ENCODE results near the gene AMBRA1. TPM values are rescaled to one million over a fixed set of nuclear protein-coding genes. Genes with fewer than 3 reads are reported as not detected.
"Not testable (repeated sequence)": the region's sequence is repeated elsewhere in the genome, so short reads cannot be mapped to it uniquely, and the experiment has no call there.

The AMBRA1 gene
- total RNA-seq, 3 donors from 2014 or later: 32.5 to 38.9 (median 34.1) TPM

DNA sequence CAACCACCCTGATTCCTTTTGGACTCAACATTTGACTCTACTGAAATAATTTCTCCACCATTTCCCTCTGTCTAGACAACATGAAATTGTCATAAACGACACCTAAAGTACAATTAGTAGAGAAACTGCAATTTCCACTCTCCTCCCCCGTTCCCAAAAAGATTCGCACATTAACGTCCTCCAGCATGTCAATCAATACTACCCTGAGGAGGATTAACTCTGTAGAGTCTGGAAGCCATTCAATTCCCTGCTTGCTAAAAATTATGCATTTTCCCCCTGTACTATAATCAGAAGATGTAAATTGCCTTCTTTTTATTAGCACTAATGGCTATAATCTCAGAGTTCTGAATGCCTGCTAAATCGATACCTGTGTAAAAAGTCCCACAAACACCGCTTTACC is 70.5 kb downstream of the AMBRA1 start:
- H3K27ac ChIP-seq: no peak overlapping the region
- TF ChIP-seq POLR2AphosphoS5 (IDR thresholded peaks at IDR 0.05): no peak
- TF ChIP-seq POLR2A (IDR thresholded peaks at IDR 0.05): no peak
- TF ChIP-seq, protein P1, sequence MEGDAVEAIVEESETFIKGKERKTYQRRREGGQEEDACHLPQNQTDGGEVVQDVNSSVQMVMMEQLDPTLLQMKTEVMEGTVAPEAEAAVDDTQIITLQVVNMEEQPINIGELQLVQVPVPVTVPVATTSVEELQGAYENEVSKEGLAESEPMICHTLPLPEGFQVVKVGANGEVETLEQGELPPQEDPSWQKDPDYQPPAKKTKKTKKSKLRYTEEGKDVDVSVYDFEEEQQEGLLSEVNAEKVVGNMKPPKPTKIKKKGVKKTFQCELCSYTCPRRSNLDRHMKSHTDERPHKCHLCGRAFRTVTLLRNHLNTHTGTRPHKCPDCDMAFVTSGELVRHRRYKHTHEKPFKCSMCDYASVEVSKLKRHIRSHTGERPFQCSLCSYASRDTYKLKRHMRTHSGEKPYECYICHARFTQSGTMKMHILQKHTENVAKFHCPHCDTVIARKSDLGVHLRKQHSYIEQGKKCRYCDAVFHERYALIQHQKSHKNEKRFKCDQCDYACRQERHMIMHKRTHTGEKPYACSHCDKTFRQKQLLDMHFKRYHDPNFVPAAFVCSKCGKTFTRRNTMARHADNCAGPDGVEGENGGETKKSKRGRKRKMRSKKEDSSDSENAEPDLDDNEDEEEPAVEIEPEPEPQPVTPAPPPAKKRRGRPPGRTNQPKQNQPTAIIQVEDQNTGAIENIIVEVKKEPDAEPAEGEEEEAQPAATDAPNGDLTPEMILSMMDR (IDR thresholded peaks at IDR 0.05): no peak
- H3K4me3 ChIP-seq: no peak overlapping the region
- H3K36me3 ChIP-seq: no peaks in the 10 kb centered on the region
- intact Hi-C loops (cut with DNase I; ENCODE audit: low total_unique reads): no loop called here
- no peaks in the 10 kb centered on the region for H3K9me3 ChIP-seq
- H3K27me3 ChIP-seq: no peaks in the 10 kb centered on the region
- peaks cover 0 to 9% of the 10 kb centered on the region in 2 donors for H3K4me1 ChIP-seq
- DNase-seq (ENCODE audit: low spot score in 2 of 2): no peak

DNA sequence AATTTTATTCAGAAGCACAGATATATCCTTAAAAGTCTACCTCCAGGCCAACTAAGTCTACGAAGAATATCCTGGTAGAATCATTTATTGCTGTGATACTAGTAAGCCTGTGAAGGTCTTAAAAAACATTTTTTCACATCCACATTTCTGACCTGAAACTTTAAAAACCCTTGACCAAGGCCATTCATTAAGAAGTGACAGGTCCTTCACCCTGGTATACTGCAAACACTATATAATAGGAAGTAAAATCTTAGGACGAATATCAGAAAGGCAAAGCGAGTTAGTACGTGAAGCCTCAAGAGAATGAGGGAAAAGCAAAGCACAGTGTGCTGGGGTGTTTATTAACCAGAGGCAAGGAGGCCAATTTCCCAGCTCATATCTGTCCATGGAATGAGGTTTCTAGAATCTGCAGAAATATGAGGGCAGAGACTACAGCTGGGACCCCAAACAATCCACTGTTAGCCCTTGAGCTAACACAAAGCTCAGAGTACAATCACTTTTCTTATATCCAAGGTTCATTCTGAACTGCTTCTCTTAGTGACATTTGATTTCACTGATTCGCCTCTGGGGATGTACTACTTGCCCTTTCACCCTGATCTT is 71.0 kb downstream of the AMBRA1 start:
- H3K27me3 ChIP-seq: no peaks in the 10 kb centered on the region
- no peak overlapping the region for H3K27ac ChIP-seq
- H3K4me1 ChIP-seq: peaks cover 0 to 9% of the 10 kb centered on the region in 2 donors
- no peak for DNase-seq (ENCODE audit: low spot score in 2 of 2)
- TF ChIP-seq, protein P1 (IDR thresholded peaks at IDR 0.05): no peak
- no peak for TF ChIP-seq POLR2AphosphoS5 (IDR thresholded peaks at IDR 0.05)
- no peak for TF ChIP-seq POLR2A (IDR thresholded peaks at IDR 0.05)
- intact Hi-C loops (cut with DNase I; ENCODE audit: low total_unique reads): no loop called here
- no peaks in the 10 kb centered on the region for H3K9me3 ChIP-seq
- H3K4me3 ChIP-seq: no peak overlapping the region
- no peaks in the 10 kb centered on the region for H3K36me3 ChIP-seq

DNA sequence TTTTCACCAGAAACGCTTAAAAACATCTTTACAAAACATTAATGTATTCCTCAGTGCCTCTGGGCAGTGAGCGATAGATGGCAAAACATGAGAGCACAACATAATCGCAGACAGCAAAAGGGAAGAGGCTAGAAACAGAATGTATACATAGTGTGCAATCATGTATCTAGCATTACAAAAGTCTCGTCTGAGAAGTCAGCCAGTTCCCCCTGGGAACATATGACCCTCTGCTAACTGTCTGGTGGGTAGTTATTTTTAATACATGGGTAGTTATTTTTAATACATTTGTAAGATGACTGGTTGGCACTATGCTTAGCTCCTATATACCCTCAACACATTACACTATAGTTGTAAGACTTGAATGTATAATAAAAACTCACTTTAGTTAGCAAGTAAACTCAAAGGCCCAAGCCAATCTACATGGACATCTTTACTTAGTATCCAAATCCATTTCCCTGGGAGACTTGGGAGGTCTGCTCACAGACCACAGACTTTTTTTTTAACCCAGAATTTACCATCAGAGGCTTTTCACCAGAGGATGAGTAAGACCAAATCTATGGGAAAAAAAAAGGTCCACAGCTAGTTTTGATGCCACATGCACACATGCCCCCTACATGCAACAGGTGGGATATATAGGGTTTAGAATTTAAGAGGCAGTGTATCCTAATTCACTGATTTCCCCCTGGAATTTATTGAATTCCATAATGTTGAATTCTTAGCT is 71.7 kb downstream of the AMBRA1 start:
- no peaks in the 10 kb centered on the region for H3K9me3 ChIP-seq
- H3K4me3 ChIP-seq: no peak overlapping the region
- H3K27ac ChIP-seq: no peak overlapping the region
- intact Hi-C loops (cut with DNase I; ENCODE audit: low total_unique reads): no loop called here
- no peaks in the 10 kb centered on the region for H3K27me3 ChIP-seq
- TF ChIP-seq, protein P1 (IDR thresholded peaks at IDR 0.05): no peak
- TF ChIP-seq POLR2A (IDR thresholded peaks at IDR 0.05): no peak
- no peak for TF ChIP-seq POLR2AphosphoS5 (IDR thresholded peaks at IDR 0.05)
- H3K36me3 ChIP-seq: no peaks in the 10 kb centered on the region
- no peak for DNase-seq (ENCODE audit: low spot score in 2 of 2)
- H3K4me1 ChIP-seq: peaks cover 0 to 9% of the 10 kb centered on the region in 2 donors

DNA sequence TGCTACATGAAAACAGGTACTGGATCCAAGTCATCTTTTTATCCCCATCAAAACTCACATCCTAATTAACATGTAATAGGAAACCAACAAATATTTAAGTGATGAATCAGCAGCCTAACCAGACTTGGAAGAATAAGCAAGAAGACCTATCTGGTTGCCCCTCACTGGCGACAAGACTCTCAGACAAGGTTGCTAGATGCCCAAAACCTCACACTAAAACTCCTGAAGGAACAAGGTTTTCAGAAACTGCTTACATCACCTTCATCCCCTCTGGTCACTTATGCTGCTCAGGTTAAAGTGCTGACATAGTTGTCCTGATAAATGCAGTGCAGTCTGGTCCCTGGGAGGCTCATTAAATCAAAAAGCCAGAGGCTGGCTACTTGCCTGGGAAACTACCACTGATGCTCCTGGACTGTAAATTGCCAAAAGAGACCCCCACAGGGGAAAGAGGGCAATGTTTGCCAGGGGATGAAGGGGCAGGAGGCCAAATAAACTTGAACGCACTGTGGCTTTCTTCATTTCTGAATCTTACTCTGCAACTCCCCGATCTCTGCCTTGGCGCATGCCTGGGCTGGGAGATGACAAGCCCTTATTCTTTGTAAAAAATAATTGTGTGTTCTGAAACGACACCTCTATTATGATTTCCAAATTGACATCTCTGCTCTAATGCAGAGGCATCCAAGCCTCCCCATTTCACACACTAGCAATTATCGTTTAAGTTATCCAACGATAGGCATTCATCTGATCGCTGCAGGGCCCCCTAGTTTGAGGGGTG is 72.7 kb downstream of the AMBRA1 start:
- Histone ChIP-seq H3K4me3 (no peak overlapping the region), H3K9me3 (no peaks in the 10 kb centered on the region), H3K27ac (peak overlapping the region; percentile 3 to 55), H3K4me1 (peaks cover 0 to 9% of the 10 kb centered on the region in 2 donors), H3K36me3 (no peaks in the 10 kb centered on the region), H3K27me3 (no peaks in the 10 kb centered on the region)
- no peak for DNase-seq (ENCODE audit: low spot score in 2 of 2)
- no peak for TF ChIP-seq POLR2AphosphoS5 (IDR thresholded peaks at IDR 0.05)
- TF ChIP-seq, protein P1 (IDR thresholded peaks at IDR 0.05): no peak
- TF ChIP-seq POLR2A (IDR thresholded peaks at IDR 0.05): no peak
- intact Hi-C loops (cut with DNase I; ENCODE audit: low total_unique reads): no loop called here

DNA sequence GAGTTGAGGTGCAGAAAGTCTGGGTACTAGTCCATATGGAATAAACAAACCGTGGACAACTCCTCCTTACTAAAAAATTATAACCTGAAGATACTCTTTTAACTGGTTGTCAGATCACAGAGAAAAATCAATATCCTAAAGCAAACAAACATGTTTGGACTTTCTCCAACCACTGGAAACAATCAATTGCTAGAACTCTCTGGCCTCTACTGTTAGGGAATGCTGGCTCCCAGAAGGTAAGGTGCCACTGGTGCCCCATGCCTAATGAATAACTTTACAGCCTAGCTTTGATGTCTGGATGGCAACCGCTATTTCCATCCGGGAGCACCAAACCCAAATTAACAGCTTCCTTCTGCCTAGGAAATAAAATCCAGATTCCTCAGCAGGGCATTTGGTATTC is 74.5 kb downstream of the AMBRA1 start:
- peaks cover 0 to 9% of the 10 kb centered on the region in 2 donors for H3K4me1 ChIP-seq
- H3K4me3 ChIP-seq: no peak overlapping the region
- intact Hi-C loops (cut with DNase I; ENCODE audit: low total_unique reads): no loop called here

DNA sequence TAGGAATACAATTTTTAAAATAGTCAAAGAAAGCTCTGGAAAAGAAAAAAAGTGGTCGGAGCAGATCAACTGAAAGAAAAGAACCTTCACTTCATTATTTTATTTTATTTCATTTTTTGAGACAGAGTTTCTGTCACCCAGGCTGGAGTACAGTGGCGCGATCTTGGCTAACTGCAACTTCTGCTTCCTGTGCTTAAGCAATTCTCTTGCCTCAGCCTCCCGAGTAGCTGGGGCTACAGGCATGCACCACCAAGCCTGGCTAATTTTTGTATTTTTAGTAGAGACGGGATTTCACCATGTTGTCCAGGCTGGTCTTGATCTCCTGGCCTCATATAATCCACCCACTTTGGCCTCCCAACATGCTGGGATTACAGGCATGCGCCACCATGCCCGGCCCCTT is 74.9 kb downstream of the AMBRA1 start:
- H3K4me1 ChIP-seq; H3K27ac ChIP-seq; H3K9me3 ChIP-seq; H3K36me3 ChIP-seq; H3K4me3 ChIP-seq; intact Hi-C loops (cut with DNase I; ENCODE audit: low total_unique reads); DNase-seq (ENCODE audit: low spot score in 2 of 2); H3K27me3 ChIP-seq: not testable (repeated sequence)

More for the DNA sequence above, 74.5 kb downstream of the AMBRA1 start:
- no peak for DNase-seq (ENCODE audit: low spot score in 2 of 2)
- H3K36me3 ChIP-seq: no peaks in the 10 kb centered on the region
- no peak overlapping the region for H3K27ac ChIP-seq
- TF ChIP-seq, protein P1 (IDR thresholded peaks at IDR 0.05): no peak
- TF ChIP-seq POLR2AphosphoS5 (IDR thresholded peaks at IDR 0.05) (no peak), POLR2A (IDR thresholded peaks at IDR 0.05) (no peak)
- no peaks in the 10 kb centered on the region for H3K9me3 ChIP-seq
- no peaks in the 10 kb centered on the region for H3K27me3 ChIP-seq

Measured in breast epithelium (tissue), 4 donors.